ENCODE data around the gene LHFPL5. TPM values are rescaled to one million over a fixed set of nuclear protein-coding genes. Genes with fewer than 3 reads are reported as not detected.

Gene LHFPL5
- total RNA-seq, 1 experiment from 2014 or later: not detected

DNA sequence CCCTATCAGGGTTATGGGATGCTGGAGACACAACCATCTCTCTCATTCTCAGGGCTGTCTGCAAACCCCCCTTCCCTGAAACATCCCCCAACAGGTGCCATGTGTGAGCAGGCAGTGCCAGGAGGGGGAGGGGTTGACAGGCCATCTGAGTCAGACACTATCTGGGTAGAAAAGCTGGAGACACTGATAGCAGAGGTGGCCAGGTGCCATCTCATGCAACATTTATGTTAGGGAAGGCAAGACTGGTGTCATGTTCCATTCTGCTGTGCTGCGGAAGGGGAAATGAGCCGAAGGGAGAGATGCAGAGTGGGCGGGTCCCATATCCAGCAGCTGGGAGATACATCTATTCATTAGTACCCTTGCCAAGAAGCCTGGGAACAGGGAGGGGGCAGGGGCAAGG is 3.5 kb downstream of the LHFPL5 start:
- H3K27me3 Mint-ChIP-seq (ENCODE audit: low read depth): no peaks in the 10 kb centered on the region; the same call in none of the 2 replicates
- POLR2A ChIA-PET: no interaction called here
- H3K4me1 Mint-ChIP-seq: peaks cover 13% of the 10 kb centered on the region
- ATAC-seq (no peak), DNase-seq (ENCODE audit: low spot score) (peak; percentile 25)
- H3K36me3 Mint-ChIP-seq: no peaks in the 10 kb centered on the region
- no peak overlapping the region for H3K4me3 Mint-ChIP-seq
- no peak overlapping the region for H3K27ac Mint-ChIP-seq
- CTCF ChIA-PET: no interaction called here
- TF ChIP-seq, protein P1, sequence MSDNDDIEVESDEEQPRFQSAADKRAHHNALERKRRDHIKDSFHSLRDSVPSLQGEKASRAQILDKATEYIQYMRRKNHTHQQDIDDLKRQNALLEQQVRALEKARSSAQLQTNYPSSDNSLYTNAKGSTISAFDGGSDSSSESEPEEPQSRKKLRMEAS (CRISPR knock-in tag; IDR thresholded peaks at IDR 0.05): no peak
- no peaks in the 10 kb centered on the region for H3K9me3 Mint-ChIP-seq

DNA sequence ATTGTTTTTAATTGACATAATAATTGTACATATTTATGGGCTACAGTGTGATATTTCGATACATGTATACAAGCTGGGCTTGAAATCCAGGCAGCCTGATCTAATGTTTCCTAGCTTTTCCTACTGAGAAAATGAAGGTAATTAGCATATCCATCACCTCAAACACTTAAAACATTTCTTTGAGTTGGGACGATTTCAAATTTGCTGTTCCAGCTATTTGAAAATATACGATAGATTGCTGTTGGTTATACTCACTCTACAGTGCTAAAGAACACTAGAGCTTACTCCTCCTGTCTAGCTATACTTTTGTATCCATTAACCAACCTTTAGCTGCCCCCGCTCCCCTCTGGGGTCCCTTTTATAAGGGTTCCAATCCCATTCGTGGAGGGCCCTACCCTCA is 4.7 kb downstream of the LHFPL5 start:
- ATAC-seq (no peak), DNase-seq (ENCODE audit: low spot score) (no peak)
- Mint-ChIP-seq H3K4me1 (peaks cover 13% of the 10 kb centered on the region), H3K9me3 (no peaks in the 10 kb centered on the region), H3K36me3 (no peaks in the 10 kb centered on the region), H3K27me3 (ENCODE audit: low read depth) (no peaks in the 10 kb centered on the region; the same call in none of the 2 replicates), H3K27ac (no peak overlapping the region), H3K4me3 (no peak overlapping the region)
- ChIA-PET CTCF (no interaction called here), POLR2A (no interaction called here)
- TF ChIP-seq, protein P2, sequence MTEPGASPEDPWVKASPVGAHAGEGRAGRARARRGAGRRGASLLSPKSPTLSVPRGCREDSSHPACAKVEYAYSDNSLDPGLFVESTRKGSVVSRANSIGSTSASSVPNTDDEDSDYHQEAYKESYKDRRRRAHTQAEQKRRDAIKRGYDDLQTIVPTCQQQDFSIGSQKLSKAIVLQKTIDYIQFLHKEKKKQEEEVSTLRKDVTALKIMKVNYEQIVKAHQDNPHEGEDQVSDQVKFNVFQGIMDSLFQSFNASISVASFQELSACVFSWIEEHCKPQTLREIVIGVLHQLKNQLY (CRISPR knock-in tag; IDR thresholded peaks at IDR 0.05): no peak
- TF ChIP-seq, protein P3, sequence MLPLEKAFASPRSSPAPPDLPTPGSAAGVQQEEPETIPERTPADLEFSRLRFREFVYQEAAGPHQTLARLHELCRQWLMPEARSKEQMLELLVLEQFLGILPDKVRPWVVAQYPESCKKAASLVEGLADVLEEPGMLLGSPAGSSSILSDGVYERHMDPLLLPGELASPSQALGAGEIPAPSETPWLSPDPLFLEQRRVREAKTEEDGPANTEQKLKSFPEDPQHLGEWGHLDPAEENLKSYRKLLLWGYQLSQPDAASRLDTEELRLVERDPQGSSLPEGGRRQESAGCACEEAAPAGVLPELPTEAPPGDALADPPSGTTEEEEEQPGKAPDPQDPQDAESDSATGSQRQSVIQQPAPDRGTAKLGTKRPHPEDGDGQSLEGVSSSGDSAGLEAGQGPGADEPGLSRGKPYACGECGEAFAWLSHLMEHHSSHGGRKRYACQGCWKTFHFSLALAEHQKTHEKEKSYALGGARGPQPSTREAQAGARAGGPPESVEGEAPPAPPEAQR (CRISPR knock-in tag; IDR thresholded peaks at IDR 0.05): no peak
- no peak for TF ChIP-seq FOXK1 (CRISPR knock-in tag; IDR thresholded peaks at IDR 0.05)
- no peak for TF ChIP-seq SP1 (CRISPR knock-in tag; conservative IDR thresholded peaks at IDR 0.05)
- TF ChIP-seq JUN (CRISPR knock-in tag; IDR thresholded peaks at IDR 0.05): no peak
- TF ChIP-seq FOXJ3 (CRISPR knock-in tag; IDR thresholded peaks at IDR 0.05; ENCODE audit: borderline replicate concordance): no peak
- TF ChIP-seq, protein P4, sequence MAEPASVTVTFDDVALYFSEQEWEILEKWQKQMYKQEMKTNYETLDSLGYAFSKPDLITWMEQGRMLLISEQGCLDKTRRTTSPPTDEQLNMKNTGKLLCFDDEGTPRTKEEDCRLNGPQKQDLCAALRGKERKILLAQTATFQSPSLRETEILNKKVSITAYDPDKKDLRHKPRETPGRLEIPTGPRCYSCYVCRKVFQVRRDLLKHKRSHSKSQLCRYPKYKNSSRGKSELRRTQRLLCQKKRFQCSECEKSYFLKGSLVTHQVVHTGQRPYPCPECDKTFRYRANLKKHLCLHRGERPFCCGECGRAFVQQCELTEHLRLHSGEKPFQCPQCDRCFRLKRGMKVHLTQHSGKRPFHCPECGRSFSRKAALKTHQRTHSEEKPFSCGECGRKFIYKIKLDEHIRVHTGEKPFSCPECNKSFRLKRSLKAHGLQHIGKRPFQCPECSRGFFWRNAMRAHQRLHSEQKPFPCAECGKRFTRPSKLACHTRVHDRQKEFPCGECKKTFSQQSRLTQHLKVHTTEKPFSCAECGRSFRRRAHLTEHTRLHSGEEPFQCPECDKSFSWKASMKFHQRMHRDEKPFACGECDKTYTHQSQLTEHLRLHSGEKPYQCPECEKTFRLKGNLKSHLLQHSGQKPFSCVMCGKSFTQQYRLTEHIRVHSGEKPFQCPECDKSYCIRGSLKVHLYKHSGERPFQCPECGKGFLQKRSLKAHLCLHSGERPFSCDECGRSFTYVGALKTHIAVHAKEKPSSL (CRISPR knock-in tag; conservative IDR thresholded peaks at IDR 0.05): no peak
- TF ChIP-seq TEAD4 (CRISPR knock-in tag; IDR thresholded peaks at IDR 0.05): no peak
- TF ChIP-seq, protein P5, sequence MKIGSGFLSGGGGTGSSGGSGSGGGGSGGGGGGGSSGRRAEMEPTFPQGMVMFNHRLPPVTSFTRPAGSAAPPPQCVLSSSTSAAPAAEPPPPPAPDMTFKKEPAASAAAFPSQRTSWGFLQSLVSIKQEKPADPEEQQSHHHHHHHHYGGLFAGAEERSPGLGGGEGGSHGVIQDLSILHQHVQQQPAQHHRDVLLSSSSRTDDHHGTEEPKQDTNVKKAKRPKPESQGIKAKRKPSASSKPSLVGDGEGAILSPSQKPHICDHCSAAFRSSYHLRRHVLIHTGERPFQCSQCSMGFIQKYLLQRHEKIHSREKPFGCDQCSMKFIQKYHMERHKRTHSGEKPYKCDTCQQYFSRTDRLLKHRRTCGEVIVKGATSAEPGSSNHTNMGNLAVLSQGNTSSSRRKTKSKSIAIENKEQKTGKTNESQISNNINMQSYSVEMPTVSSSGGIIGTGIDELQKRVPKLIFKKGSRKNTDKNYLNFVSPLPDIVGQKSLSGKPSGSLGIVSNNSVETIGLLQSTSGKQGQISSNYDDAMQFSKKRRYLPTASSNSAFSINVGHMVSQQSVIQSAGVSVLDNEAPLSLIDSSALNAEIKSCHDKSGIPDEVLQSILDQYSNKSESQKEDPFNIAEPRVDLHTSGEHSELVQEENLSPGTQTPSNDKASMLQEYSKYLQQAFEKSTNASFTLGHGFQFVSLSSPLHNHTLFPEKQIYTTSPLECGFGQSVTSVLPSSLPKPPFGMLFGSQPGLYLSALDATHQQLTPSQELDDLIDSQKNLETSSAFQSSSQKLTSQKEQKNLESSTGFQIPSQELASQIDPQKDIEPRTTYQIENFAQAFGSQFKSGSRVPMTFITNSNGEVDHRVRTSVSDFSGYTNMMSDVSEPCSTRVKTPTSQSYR (CRISPR knock-in tag; IDR thresholded peaks at IDR 0.05): no peak
- TF ChIP-seq HMGA2 (CRISPR knock-in tag; IDR thresholded peaks at IDR 0.05): no peak
- TF ChIP-seq, protein P6, sequence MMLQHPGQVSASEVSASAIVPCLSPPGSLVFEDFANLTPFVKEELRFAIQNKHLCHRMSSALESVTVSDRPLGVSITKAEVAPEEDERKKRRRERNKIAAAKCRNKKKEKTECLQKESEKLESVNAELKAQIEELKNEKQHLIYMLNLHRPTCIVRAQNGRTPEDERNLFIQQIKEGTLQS (CRISPR knock-in tag; conservative IDR thresholded peaks at IDR 0.05): no peak
- no peak for TF ChIP-seq NFE2L1 (CRISPR knock-in tag; IDR thresholded peaks at IDR 0.05)
- TF ChIP-seq, protein P7, sequence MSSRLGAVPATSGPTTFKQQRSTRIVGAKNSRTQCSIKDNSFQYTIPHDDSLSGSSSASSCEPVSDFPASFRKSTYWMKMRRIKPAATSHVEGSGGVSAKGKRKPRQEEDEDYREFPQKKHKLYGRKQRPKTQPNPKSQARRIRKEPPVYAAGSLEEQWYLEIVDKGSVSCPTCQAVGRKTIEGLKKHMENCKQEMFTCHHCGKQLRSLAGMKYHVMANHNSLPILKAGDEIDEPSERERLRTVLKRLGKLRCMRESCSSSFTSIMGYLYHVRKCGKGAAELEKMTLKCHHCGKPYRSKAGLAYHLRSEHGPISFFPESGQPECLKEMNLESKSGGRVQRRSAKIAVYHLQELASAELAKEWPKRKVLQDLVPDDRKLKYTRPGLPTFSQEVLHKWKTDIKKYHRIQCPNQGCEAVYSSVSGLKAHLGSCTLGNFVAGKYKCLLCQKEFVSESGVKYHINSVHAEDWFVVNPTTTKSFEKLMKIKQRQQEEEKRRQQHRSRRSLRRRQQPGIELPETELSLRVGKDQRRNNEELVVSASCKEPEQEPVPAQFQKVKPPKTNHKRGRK (CRISPR knock-in tag; IDR thresholded peaks at IDR 0.05; ENCODE audit: borderline replicate concordance): no peak
- TF ChIP-seq, protein P8, sequence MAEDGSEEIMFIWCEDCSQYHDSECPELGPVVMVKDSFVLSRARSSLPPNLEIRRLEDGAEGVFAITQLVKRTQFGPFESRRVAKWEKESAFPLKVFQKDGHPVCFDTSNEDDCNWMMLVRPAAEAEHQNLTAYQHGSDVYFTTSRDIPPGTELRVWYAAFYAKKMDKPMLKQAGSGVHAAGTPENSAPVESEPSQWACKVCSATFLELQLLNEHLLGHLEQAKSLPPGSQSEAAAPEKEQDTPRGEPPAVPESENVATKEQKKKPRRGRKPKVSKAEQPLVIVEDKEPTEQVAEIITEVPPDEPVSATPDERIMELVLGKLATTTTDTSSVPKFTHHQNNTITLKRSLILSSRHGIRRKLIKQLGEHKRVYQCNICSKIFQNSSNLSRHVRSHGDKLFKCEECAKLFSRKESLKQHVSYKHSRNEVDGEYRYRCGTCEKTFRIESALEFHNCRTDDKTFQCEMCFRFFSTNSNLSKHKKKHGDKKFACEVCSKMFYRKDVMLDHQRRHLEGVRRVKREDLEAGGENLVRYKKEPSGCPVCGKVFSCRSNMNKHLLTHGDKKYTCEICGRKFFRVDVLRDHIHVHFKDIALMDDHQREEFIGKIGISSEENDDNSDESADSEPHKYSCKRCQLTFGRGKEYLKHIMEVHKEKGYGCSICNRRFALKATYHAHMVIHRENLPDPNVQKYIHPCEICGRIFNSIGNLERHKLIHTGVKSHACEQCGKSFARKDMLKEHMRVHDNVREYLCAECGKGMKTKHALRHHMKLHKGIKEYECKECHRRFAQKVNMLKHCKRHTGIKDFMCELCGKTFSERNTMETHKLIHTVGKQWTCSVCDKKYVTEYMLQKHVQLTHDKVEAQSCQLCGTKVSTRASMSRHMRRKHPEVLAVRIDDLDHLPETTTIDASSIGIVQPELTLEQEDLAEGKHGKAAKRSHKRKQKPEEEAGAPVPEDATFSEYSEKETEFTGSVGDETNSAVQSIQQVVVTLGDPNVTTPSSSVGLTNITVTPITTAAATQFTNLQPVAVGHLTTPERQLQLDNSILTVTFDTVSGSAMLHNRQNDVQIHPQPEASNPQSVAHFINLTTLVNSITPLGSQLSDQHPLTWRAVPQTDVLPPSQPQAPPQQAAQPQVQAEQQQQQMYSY (CRISPR knock-in tag; IDR thresholded peaks at IDR 0.05): no peak
